AG10803 (cell line): Measurements from ENCODE around the gene AJUBA.
"Not testable (repeated sequence)": the region's sequence is repeated elsewhere in the genome, so short reads cannot be mapped to it uniquely, and the experiment has no call there.

ENCODE experiments used
- DNase-seq: peaks from one replicate; pipeline ENCODE4 v3.0.0; 2010; ENCODE audit warnings: low read depth
- H3K4me3 ChIP-seq: 2 replicates; pipeline ENCODE4 v1.5.1; 2011; ENCODE audit warnings: mild to moderate bottlenecking, low read length, control low read depth
- TF ChIP-seq, protein P1 (sequence below): conservative IDR thresholded peaks from 2 replicates; pipeline ENCODE4 v1.5.1; 2011; ENCODE audit warnings: mild to moderate bottlenecking, low read length, control low read depth, inconsistent platforms

The AJUBA gene

DNA sequence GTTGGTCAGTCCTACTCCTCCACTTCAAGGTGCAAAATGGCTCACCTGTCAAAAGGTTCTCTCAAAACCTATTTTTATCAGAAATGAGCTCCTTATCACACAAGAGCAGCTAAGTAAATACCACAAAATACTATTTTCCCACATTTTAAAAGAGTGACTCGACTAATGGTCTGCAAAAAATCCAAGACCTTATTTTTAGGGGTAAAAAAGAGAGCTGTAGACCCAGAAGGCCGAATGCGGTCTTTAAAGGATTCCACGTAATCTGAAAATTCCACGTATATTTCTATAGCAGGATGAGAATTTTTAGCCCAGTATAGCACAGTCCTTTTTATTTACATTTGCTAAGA is 23.8 kb upstream of the AJUBA start:
- TF ChIP-seq, protein P1, sequence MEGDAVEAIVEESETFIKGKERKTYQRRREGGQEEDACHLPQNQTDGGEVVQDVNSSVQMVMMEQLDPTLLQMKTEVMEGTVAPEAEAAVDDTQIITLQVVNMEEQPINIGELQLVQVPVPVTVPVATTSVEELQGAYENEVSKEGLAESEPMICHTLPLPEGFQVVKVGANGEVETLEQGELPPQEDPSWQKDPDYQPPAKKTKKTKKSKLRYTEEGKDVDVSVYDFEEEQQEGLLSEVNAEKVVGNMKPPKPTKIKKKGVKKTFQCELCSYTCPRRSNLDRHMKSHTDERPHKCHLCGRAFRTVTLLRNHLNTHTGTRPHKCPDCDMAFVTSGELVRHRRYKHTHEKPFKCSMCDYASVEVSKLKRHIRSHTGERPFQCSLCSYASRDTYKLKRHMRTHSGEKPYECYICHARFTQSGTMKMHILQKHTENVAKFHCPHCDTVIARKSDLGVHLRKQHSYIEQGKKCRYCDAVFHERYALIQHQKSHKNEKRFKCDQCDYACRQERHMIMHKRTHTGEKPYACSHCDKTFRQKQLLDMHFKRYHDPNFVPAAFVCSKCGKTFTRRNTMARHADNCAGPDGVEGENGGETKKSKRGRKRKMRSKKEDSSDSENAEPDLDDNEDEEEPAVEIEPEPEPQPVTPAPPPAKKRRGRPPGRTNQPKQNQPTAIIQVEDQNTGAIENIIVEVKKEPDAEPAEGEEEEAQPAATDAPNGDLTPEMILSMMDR, result no peak
- H3K4me3 ChIP-seq, result peak overlapping the region; percentile 88
- no peak for DNase-seq

- no peak overlapping the region for H3K4me3 ChIP-seq
- no peak for DNase-seq
- TF ChIP-seq, protein P1, result no peak
Measured at GRCh38 chr14:23005451-23006187, 23.3 kb upstream of the AJUBA start.

GRCh38 chr14:23004274-23004673 is 21.9 kb upstream of the AJUBA start:
- not testable (repeated sequence) for H3K4me3 ChIP-seq, DNase-seq

GRCh38 chr14:23002592-23002991 is 20.2 kb upstream of the AJUBA start:
- H3K4me3 ChIP-seq, result no peak overlapping the region
- no peak for DNase-seq
- TF ChIP-seq, protein P1, result no peak

GRCh38 chr14:23000860-23001259 is 18.5 kb upstream of the AJUBA start:
- no peak overlapping the region for H3K4me3 ChIP-seq
- no peak for DNase-seq
- TF ChIP-seq, protein P1, result no peak

DNA sequence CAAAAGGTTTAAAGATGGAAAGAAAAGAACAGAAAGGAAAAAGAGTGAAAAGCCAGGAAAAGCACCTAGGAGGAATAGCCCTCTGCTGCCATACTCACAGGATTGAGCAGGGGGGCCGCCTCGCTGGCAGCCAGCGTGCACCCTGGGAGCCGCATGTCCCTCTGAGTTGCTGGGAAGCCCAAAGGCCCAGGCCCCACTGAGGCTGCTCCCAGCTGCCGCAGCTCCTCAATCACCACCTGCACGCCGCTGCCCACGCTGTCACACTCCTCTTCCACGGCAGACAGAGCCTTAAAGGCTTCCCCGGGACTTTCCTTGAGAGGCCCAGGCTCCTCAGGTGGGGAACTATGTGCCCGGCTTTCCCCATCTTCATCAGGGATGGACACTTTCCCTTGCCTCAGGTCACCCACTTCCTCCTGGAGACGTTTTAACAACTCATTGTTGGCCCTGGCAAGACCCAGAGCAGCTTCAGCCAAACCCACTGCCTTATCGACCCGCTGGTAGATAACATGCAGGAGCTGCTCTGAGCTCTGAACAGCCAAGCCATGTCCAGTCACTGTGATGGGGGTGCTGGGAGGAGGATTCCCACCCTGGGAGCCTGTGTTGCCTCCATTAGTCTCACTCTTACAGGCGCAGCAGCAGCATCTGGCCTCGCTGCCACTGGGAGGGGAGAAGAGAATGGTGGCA is 16.1 kb upstream of the AJUBA start:
- TF ChIP-seq, protein P1, result no peak
- DNase-seq, result no peak
- no peak overlapping the region for H3K4me3 ChIP-seq

GRCh38 chr14:22997676-22998323 is 15.4 kb upstream of the AJUBA start:
- TF ChIP-seq, protein P1, result no peak
- no peak overlapping the region for H3K4me3 ChIP-seq
- no peak for DNase-seq
